ENCODE data around the gene GRIA4. TPM values are rescaled to one million over a fixed set of nuclear protein-coding genes. Genes with fewer than 3 reads are reported as not detected.

The GRIA4 gene
- total and polyA plus RNA-seq, 5 donors = 0.05 to 0.17 TPM; not detected in 3

DNA sequence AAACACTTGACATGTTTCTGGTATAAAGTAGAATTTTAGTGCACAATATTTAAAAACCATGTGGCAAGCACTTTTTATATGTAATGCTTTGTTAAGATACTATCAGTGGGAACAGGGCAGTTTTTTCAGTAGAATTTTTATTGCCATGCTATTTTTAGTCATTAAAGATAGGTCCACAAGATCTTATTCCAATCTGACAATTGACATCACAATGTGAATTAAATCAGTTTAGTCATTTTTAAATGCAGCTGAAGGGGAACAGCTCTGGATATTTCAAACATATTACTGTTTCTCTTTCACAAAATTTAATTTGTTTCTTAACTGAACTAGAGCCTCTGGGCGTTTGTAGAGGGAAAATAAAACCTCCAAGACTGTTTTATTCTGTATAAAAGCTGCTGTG is 218.0 kb downstream of the GRIA4 start:
- H3K4me3 ChIP-seq (ENCODE audit: low read length) = no peak overlapping the region
- H3K4me1 ChIP-seq (ENCODE audit: control insufficient read depth, insufficient read depth, low read length) = no peaks in the 10 kb centered on the region
- ATAC-seq (no peak), DNase-seq (no peak)
- H3K9me3 ChIP-seq (ENCODE audit: control insufficient read depth, low read length) = no peaks in the 10 kb centered on the region
- 10% methylated on average over 1 of the region's 1 CpG for WGBS
- intact Hi-C loops (cut with DNase I) = no loop called here
- no peaks in the 10 kb centered on the region for H3K27me3 ChIP-seq (ENCODE audit: control insufficient read depth, insufficient read depth)
- H3K27ac ChIP-seq (ENCODE audit: low read length) = no peak overlapping the region

DNA sequence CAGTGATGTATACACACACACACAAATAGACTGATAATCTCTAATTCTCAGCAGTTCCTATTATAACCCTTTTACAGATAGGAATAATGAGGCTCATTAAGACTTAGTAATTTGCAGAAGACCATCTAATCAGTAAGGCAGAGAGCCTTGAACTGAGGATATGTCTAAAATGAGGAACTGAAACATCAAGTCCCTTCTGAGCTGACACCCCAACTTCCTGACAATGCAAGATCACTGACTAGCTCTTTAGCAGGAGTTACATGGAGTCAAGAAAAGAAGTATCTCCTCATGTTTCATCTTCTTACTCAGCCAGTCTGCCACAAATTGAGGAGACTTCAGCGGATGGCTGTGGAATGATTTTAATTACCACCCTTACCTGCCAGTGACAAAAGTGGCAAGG is 219.2 kb downstream of the GRIA4 start:
- Histone ChIP-seq H3K9me3 (ENCODE audit: control insufficient read depth, low read length) (no peaks in the 10 kb centered on the region), H3K4me1 (ENCODE audit: control insufficient read depth, insufficient read depth, low read length) (no peaks in the 10 kb centered on the region), H3K4me3 (ENCODE audit: low read length) (no peak overlapping the region), H3K27me3 (ENCODE audit: control insufficient read depth, insufficient read depth) (no peaks in the 10 kb centered on the region), H3K27ac (ENCODE audit: low read length) (no peak overlapping the region)
- DNase-seq (no peak), ATAC-seq (no peak)
- intact Hi-C loops (cut with DNase I) = no loop called here
- 91% methylated on average over 1 of the region's 1 CpG for WGBS

DNA sequence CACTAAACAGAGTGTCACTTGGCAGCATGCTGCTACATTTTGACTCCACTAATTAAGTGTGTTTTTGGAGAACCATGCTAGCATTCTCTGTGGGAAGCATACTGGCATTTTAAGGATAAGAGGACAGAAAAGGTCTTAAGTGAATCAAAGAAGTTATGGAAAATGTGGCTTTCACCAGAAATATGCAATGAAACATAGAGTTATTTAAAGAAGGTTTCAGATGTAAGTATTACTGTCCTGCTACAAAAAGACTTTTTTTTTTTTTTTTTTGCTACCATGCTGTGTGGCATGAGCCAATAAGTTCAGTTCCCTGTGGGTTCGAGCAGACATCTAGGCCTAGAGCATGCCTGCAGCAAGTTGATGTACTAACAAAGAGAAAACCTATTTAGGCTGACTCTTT is 224.6 kb downstream of the GRIA4 start:
- DNase-seq (no peak), ATAC-seq (no peak)
- Histone ChIP-seq H3K9me3 (ENCODE audit: control insufficient read depth, low read length) (no peaks in the 10 kb centered on the region), H3K4me1 (ENCODE audit: control insufficient read depth, insufficient read depth, low read length) (no peaks in the 10 kb centered on the region), H3K4me3 (ENCODE audit: low read length) (no peak overlapping the region), H3K27me3 (ENCODE audit: control insufficient read depth, insufficient read depth) (no peaks in the 10 kb centered on the region), H3K27ac (ENCODE audit: low read length) (no peak overlapping the region)
- WGBS = 65% methylated on average over 1 of the region's 1 CpG
- intact Hi-C loops (cut with DNase I) = no loop called here

DNA sequence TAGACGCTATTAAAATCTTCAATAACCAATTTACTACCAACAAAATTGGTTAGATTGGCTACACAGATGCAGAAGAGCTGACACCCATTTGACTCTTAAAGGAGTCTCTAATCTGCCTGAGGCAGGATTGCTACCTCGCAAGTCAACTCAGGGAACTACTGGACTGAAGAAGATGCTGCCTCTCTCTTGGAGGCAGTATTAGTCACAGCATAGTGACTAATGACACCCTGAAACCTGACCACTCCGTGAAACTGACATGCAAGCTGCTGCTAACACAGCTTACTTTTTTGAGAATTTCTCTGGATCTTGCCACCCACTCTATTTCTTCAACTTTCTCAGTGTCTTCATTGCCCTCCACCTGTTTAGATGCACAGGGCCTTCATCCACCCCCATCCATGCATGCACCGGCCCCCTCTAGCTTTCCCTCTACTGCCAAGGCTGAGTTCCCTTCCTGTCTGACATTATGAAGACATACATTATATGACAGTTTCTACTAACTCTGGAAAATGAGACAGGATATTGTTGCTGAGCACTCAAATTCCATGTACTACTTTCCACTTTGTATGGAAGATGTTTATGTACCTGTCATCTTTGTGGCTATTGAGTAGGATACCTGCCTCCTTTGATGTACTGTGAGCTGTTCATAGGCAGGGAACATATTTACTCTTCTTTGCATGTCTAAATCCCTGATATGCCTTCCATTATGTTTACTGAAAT is 229.0 kb downstream of the GRIA4 start:
- no peaks in the 10 kb centered on the region for H3K4me1 ChIP-seq (ENCODE audit: control insufficient read depth, insufficient read depth, low read length)
- ATAC-seq (no peak), DNase-seq (no peak)
- WGBS = 81% methylated on average over 4 of the region's 4 CpGs
- H3K4me3 ChIP-seq (ENCODE audit: low read length) = no peak overlapping the region
- H3K27ac ChIP-seq (ENCODE audit: low read length) = no peak overlapping the region
- intact Hi-C loops (cut with DNase I) = no loop called here
- H3K27me3 ChIP-seq (ENCODE audit: control insufficient read depth, insufficient read depth) = no peaks in the 10 kb centered on the region
- no peaks in the 10 kb centered on the region for H3K9me3 ChIP-seq (ENCODE audit: control insufficient read depth, low read length)

DNA sequence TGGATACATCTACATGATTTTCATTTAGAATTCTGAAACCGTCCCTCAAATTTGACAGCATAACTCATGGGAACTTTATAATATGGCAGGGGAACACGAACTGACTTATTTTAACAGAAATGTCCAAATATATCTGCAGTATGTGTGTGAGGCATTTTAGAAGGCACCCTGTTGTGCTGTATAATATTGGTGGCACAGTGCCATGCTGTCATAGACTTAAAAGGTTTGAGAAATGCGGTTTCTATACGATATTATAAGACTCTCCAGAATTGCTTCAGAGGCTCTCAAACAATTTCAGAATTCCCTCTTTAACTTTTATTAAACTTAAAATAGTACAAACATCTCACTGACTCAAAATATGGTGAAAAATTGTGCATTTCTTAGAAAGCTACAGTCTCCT is 230.5 kb downstream of the GRIA4 start:
- no peak overlapping the region for H3K4me3 ChIP-seq (ENCODE audit: low read length)
- ATAC-seq = no peak

DNA sequence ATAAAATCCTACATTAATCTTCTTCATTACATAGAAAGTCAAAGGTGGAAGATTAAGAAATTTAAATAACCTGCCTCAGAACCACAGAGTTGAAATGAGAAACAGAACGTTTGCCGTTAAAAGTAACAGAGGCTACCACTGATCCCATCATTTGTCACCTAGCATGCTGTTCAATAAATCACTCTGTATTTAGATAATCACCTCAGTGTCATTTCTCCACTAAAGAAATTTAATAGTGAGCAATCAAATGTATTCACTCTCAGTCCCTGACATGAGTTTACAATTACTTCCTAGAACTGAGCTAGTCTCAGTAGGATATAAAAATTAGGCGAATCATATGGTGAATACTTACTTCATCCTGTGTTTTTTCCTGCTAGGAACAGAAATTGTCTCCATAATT is 242.5 kb downstream of the GRIA4 start:
- no peak for ATAC-seq
- no peak overlapping the region for H3K27ac ChIP-seq (ENCODE audit: low read length)
- H3K4me1 ChIP-seq (ENCODE audit: control insufficient read depth, insufficient read depth, low read length) = no peaks in the 10 kb centered on the region
- H3K4me3 ChIP-seq (ENCODE audit: low read length) = no peak overlapping the region
- WGBS = 66% methylated on average over 3 of the region's 3 CpGs
- no peaks in the 10 kb centered on the region for H3K27me3 ChIP-seq (ENCODE audit: control insufficient read depth, insufficient read depth)
- DNase-seq = no peak
- intact Hi-C loops (cut with DNase I) = no loop called here
- no peaks in the 10 kb centered on the region for H3K9me3 ChIP-seq (ENCODE audit: control insufficient read depth, low read length)

More for the DNA sequence above, 230.5 kb downstream of the GRIA4 start:
- intact Hi-C loops (cut with DNase I) = no loop called here
- no peaks in the 10 kb centered on the region for H3K27me3 ChIP-seq (ENCODE audit: control insufficient read depth, insufficient read depth)
- no peaks in the 10 kb centered on the region for H3K4me1 ChIP-seq (ENCODE audit: control insufficient read depth, insufficient read depth, low read length)
- 74% methylated on average over 4 of the region's 4 CpGs for WGBS
- H3K27ac ChIP-seq (ENCODE audit: low read length) = no peak overlapping the region
- no peaks in the 10 kb centered on the region for H3K9me3 ChIP-seq (ENCODE audit: control insufficient read depth, low read length)
- DNase-seq = no peak

DNA sequence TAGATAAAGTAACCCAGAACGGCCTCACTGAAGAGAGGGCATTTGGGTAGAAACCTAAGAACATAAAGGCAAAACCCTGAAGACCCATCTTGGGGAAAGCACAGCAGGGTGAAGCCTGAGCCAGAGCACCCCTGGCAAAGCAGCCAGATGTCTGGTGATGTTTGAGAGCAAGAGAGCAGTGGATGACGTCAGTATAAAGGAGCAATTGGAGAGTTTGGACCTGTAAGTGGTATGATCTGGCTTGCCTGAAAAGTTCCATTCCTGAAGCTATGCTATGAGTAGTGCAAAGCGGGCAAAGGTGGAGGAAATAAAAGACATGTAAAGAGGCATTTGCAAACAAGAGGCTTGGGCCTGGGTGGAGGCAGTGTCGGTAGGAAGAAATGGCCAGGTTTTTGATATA is 244.4 kb downstream of the GRIA4 start:
- intact Hi-C loops (cut with DNase I) = no loop called here
- no peaks in the 10 kb centered on the region for H3K9me3 ChIP-seq (ENCODE audit: control insufficient read depth, low read length)
- no peaks in the 10 kb centered on the region for H3K4me1 ChIP-seq (ENCODE audit: control insufficient read depth, insufficient read depth, low read length)
- no peak overlapping the region for H3K4me3 ChIP-seq (ENCODE audit: low read length)
- no peak overlapping the region for H3K27ac ChIP-seq (ENCODE audit: low read length)
- DNase-seq = no peak
- no peaks in the 10 kb centered on the region for H3K27me3 ChIP-seq (ENCODE audit: control insufficient read depth, insufficient read depth)
- WGBS = 84% methylated on average over 4 of the region's 4 CpGs
- ATAC-seq = no peak

DNA sequence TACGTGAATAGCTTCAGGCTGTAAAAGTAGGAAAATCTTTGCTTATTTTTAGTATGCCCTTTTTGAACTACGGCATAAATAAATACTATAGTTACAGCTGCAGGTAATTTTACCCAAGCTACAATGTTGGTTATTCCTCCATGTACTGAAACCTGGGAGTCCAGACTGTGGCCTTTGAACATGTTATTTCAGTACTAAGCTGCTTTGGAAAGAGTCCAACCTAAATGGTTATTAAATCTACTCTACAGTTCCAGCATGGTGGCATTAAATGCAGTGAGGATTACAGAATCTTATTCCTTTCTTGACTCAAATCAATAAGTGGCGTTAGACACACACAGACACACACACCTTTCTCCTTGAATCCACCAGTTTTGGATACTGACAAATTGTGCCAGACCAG is 247.1 kb downstream of the GRIA4 start:
- 84% methylated on average over 3 of the region's 3 CpGs for WGBS
- intact Hi-C loops (cut with DNase I) = no loop called here
- H3K9me3 ChIP-seq (ENCODE audit: control insufficient read depth, low read length) = no peaks in the 10 kb centered on the region
- no peak for DNase-seq
- ATAC-seq = no peak
- no peak overlapping the region for H3K4me3 ChIP-seq (ENCODE audit: low read length)
- no peak overlapping the region for H3K27ac ChIP-seq (ENCODE audit: low read length)
- no peaks in the 10 kb centered on the region for H3K4me1 ChIP-seq (ENCODE audit: control insufficient read depth, insufficient read depth, low read length)
- H3K27me3 ChIP-seq (ENCODE audit: control insufficient read depth, insufficient read depth) = no peaks in the 10 kb centered on the region

DNA sequence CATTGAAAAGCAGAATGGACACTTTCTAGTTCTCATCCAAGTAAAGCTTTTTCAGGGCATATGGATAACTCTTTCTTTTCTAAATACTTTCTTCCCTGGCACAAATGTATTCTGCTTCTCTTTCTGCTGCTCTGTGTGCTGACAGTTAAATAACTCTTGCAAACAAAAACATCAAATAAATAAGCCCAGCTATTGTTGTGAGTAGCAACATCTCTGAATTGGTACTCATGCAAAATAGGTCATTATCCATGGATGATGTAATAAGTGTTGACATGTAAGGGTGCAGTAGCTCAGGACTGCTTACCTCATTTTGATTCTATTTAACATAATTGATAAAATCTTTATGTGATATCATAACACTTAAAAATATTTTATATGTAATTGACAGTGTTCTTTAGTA is 247.9 kb downstream of the GRIA4 start:
- intact Hi-C loops (cut with DNase I) = no loop called here
- Histone ChIP-seq H3K4me3 (ENCODE audit: low read length) (no peak overlapping the region), H3K27ac (ENCODE audit: low read length) (no peak overlapping the region), H3K4me1 (ENCODE audit: control insufficient read depth, insufficient read depth, low read length) (no peaks in the 10 kb centered on the region), H3K9me3 (ENCODE audit: control insufficient read depth, low read length) (no peaks in the 10 kb centered on the region), H3K27me3 (ENCODE audit: control insufficient read depth, insufficient read depth) (no peaks in the 10 kb centered on the region)
- DNase-seq (no peak), ATAC-seq (no peak)

DNA sequence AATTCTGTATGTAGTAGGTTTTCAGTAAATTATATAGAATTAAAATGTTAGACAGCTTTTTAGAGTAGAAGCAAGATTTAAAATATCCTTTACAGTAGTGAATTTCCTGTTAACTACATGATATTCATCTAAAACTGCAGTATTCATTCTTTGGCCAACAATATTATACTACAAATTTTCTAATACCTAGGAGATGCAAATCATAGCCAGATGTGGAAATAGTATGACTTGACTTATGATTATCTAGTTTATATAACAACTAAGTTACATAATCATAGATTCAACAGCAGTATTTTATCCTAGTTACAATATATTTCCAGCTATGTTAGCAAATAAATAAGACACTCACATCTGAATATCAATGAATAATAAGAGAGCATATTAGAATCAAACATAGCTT is 249.0 kb downstream of the GRIA4 start:
- Histone ChIP-seq H3K27ac (ENCODE audit: low read length) (no peak overlapping the region), H3K4me3 (ENCODE audit: low read length) (no peak overlapping the region), H3K9me3 (ENCODE audit: control insufficient read depth, low read length) (no peaks in the 10 kb centered on the region), H3K4me1 (ENCODE audit: control insufficient read depth, insufficient read depth, low read length) (no peaks in the 10 kb centered on the region), H3K27me3 (ENCODE audit: control insufficient read depth, insufficient read depth) (no peaks in the 10 kb centered on the region)
- ATAC-seq (no peak), DNase-seq (no peak)
- intact Hi-C loops (cut with DNase I) = no loop called here

DNA sequence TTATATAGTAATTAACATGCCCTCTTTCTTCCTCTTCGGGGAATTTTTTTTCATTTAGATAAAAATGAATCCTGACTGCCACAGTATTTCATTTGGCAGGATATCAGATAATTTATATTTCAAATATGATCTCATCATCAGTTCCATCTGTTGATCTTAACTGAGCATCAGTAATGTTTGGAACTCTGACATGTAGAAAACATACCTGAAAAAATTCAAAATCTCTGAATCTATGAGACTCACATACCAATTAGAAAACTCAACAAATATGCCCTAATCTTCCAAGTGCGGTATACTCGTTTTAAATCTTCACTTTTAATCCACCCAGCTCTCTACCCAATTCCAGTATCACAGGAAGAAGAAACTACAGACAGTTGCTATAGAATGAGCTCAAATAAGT is 250.2 kb downstream of the GRIA4 start:
- ATAC-seq (no peak), DNase-seq (no peak)
- Histone ChIP-seq H3K27ac (ENCODE audit: low read length) (no peak overlapping the region), H3K27me3 (ENCODE audit: control insufficient read depth, insufficient read depth) (no peaks in the 10 kb centered on the region), H3K4me3 (ENCODE audit: low read length) (no peak overlapping the region), H3K4me1 (ENCODE audit: control insufficient read depth, insufficient read depth, low read length) (no peaks in the 10 kb centered on the region), H3K9me3 (ENCODE audit: control insufficient read depth, low read length) (no peaks in the 10 kb centered on the region)
- intact Hi-C loops (cut with DNase I) = no loop called here
- 80% methylated on average over 3 of the region's 3 CpGs for WGBS

DNA sequence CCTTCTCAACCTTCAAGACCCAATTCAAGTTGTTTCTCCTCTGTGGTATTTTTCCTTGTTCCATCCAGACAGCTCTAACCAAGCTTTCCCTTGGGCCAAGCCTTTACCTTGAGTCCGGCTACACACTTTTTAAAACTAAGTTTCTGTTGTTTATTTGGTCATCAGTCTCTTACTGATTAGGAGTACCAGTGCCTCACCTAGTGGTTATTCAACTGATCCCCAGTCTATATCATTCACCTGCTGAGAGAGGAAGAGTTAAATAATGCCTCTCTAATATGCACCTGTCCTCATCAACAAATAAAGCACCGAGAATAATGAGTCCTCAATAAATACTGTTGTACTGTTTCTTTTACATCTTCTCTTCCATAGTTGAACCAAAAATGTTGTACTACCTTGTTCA is 251.4 kb downstream of the GRIA4 start:
- Histone ChIP-seq H3K9me3 (ENCODE audit: control insufficient read depth, low read length) (no peaks in the 10 kb centered on the region), H3K27me3 (ENCODE audit: control insufficient read depth, insufficient read depth) (no peaks in the 10 kb centered on the region), H3K4me3 (ENCODE audit: low read length) (no peak overlapping the region), H3K27ac (ENCODE audit: low read length) (no peak overlapping the region), H3K4me1 (ENCODE audit: control insufficient read depth, insufficient read depth, low read length) (no peaks in the 10 kb centered on the region)
- WGBS = 72% methylated on average over 2 of the region's 2 CpGs
- no peak for ATAC-seq
- no peak for DNase-seq
- intact Hi-C loops (cut with DNase I) = no loop called here
